GM18870 (cell line): ENCODE data around the gene HOXB4.

Experiments
- ATAC-seq: cut with Tn5 transposase; IDR thresholded peaks from one replicate; pipeline ENCODE4 v1.9.1; 2021; ENCODE audit warnings: moderate library complexity; ENCODE audit not compliant: unreplicated experiment

HOXB4 gene

GRCh38 chr17:48615047-48615962 is 37.2 kb upstream of the HOXB4 start, which contains the start of gene HOXB8:
Gene HOXB8, minus strand, starts transcription at chr17:48615292. Its CDS starts 588 bp downstream, at chr17:48614704.
- ATAC-seq: no peak

- no peak for ATAC-seq
Observed at GRCh38 chr17:48613862-48614694, 35.9 kb upstream of the HOXB4 start.

- no peak for ATAC-seq
Observed at GRCh38 chr17:48612854-48613691, 34.9 kb upstream of the HOXB4 start.

GRCh38 chr17:48612456-48612853 is 34.3 kb upstream of the HOXB4 start:
- no peak for ATAC-seq

- no peak for ATAC-seq
Observed at GRCh38 chr17:48611681-48612455, 33.7 kb upstream of the HOXB4 start.

GRCh38 chr17:48611213-48611612 is 33.1 kb upstream of the HOXB4 start:
- no peak for ATAC-seq

- no peak for ATAC-seq
Observed at GRCh38 chr17:48610282-48611211, 32.4 kb upstream of the HOXB4 start, which contains the start of gene HOXB7. Gene HOXB7, minus strand, starts transcription at chr17:48611017. Its CDS starts 99 bp downstream, at chr17:48610918.

- no peak for ATAC-seq
Observed at GRCh38 chr17:48609759-48610281, 31.7 kb upstream of the HOXB4 start.

GRCh38 chr17:48609033-48609432 is 30.9 kb upstream of the HOXB4 start:
- ATAC-seq: no peak

GRCh38 chr17:48608494-48608834 is 30.3 kb upstream of the HOXB4 start:
- ATAC-seq: no peak

GRCh38 chr17:48606892-48607614 is 28.9 kb upstream of the HOXB4 start:
- no peak for ATAC-seq

GRCh38 chr17:48605991-48606891 is 28.1 kb upstream of the HOXB4 start:
- no peak for ATAC-seq

- ATAC-seq: no peak
Observed at GRCh38 chr17:48605409-48605919, 27.3 kb upstream of the HOXB4 start.

GRCh38 chr17:48604770-48605329 is 26.7 kb upstream of the HOXB4 start, which contains the start of gene HOXB6:
Gene HOXB6, minus strand, starts transcription at chr17:48604986. Its CDS starts 6,836 bp downstream, at chr17:48598150.
- ATAC-seq: no peak

- ATAC-seq: no peak
Observed at GRCh38 chr17:48603959-48604769, 26.0 kb upstream of the HOXB4 start.
